SH-SY5Y (cell line): ENCODE data around the gene SHQ1.

ENCODE experiments used
- GATA2 ChIP-seq: IDR thresholded peaks from 2 replicates; pipeline ENCODE4 v1.6.1; 2011; ENCODE audit warnings: mild to moderate bottlenecking, low read depth, low read length
- GATA3 ChIP-seq: IDR thresholded peaks from 2 replicates; pipeline ENCODE4 v1.6.1; 2011; ENCODE audit warnings: low read depth, mild to moderate bottlenecking, low read length, moderate library complexity

Gene SHQ1

GRCh38 chr3:72818905-72819304 lies 29.3 kb downstream of the SHQ1 start:
- TF ChIP-seq GATA3 (no peak), GATA2 (no peak)

GRCh38 chr3:72818092-72818773 lies 30.0 kb downstream of the SHQ1 start:
- TF ChIP-seq GATA2, result no peak
- no peak for TF ChIP-seq GATA3

- TF ChIP-seq GATA2 (no peak), GATA3 (no peak)
These were observed 31.3 kb downstream of the SHQ1 start for GRCh38 chr3:72816862-72817355.

GRCh38 chr3:72814308-72814707 lies 33.9 kb downstream of the SHQ1 start:
- TF ChIP-seq GATA3 (no peak), GATA2 (no peak)

GRCh38 chr3:72812201-72812600 lies 36.0 kb downstream of the SHQ1 start:
- TF ChIP-seq GATA3 (no peak), GATA2 (no peak)

- TF ChIP-seq GATA3 (no peak), GATA2 (no peak)
These were observed 36.7 kb downstream of the SHQ1 start for GRCh38 chr3:72811571-72811970.

- TF ChIP-seq GATA2, result no peak
- TF ChIP-seq GATA3, result no peak
These were observed 37.4 kb downstream of the SHQ1 start for GRCh38 chr3:72810659-72811434.

GRCh38 chr3:72810063-72810462 lies 38.2 kb downstream of the SHQ1 start:
- TF ChIP-seq GATA3, result no peak

- no peak for TF ChIP-seq GATA3
- no peak for TF ChIP-seq GATA2
These were observed 43.9 kb downstream of the SHQ1 start for GRCh38 chr3:72804361-72804760.

GRCh38 chr3:72803573-72803972 lies 44.7 kb downstream of the SHQ1 start:
- TF ChIP-seq GATA3 (no peak), GATA2 (no peak)

- no peak for TF ChIP-seq GATA3
- TF ChIP-seq GATA2, result no peak
These were observed 46.2 kb downstream of the SHQ1 start for GRCh38 chr3:72802001-72802400.

- TF ChIP-seq GATA3 (no peak), GATA2 (no peak)
These were observed 47.4 kb downstream of the SHQ1 start for GRCh38 chr3:72800869-72801268.

GRCh38 chr3:72798552-72799195 lies 49.6 kb downstream of the SHQ1 start:
- no peak for TF ChIP-seq GATA3
- no peak for TF ChIP-seq GATA2

GRCh38 chr3:72797773-72798543 lies 50.3 kb downstream of the SHQ1 start:
- TF ChIP-seq GATA3 (no peak), GATA2 (no peak; the same call in 1 of the 2 replicates)
